CD8-positive, alpha-beta memory T cell (primary cell): ENCODE data around the gene AFF1. TPM values are rescaled to one million over a fixed set of nuclear protein-coding genes. Genes with fewer than 3 reads are reported as not detected.

Source experiments
- CTCF ChIA-PET: fragments of 350-600 bp; sonication (Branson Sonifier 250); formaldehyde crosslinking; loops from one replicate; lab custom pipeline; 2021; ENCODE audit warnings: antibody characterized with exemption; lab: Charles Lee
- POLR2A ChIA-PET: fragments of 350-600 bp; sonication (Branson Sonifier 250); formaldehyde crosslinking; loops from one replicate; lab custom pipeline; 2021; ENCODE audit warnings: antibody characterized with exemption; lab: Charles Lee
- DNase-seq, 5 donors: peaks; one replicate each; pipeline versions ENCODE4 v3.0.0 to v3.0.0-alpha.2; 2020 to 2022; ENCODE audit warnings: mixed read lengths in 1 of 5
- H3K27ac ChIP-seq: one replicate; pipeline ENCODE4 v1.7.0; 2013; ENCODE audit warnings: low read depth, mild to moderate bottlenecking, low read length, moderate library complexity
- H3K27me3 ChIP-seq: 2 replicates; pipeline ENCODE4 v1.7.0; 2013; ENCODE audit warnings: low read length, mild to moderate bottlenecking; ENCODE audit not compliant: insufficient read depth, poor library complexity, severe bottlenecking
- H3K36me3 ChIP-seq: 2 replicates; pipeline ENCODE4 v1.7.0; 2013; ENCODE audit warnings: mild to moderate bottlenecking, low read length, moderate library complexity; ENCODE audit not compliant: insufficient read depth
- H3K4me1 ChIP-seq: 2 replicates; pipeline ENCODE4 v1.7.0; 2013; ENCODE audit warnings: mild to moderate bottlenecking, low read length, moderate library complexity; ENCODE audit not compliant: insufficient read depth
- H3K4me3 ChIP-seq: 2 replicates; pipeline ENCODE4 v1.7.0; 2013; ENCODE audit warnings: mild to moderate bottlenecking, low read length
- H3K9me3 ChIP-seq: 2 replicates; pipeline ENCODE4 v1.7.0; 2013; ENCODE audit warnings: mild to moderate bottlenecking, low read length
- H3K27ac Mint-ChIP-seq, 8 donors: one replicate each; pipeline ENCODE4 v1.8.0; 2020 to 2021; ENCODE audit warnings: mixed read lengths in 8 of 8, mild to moderate bottlenecking in 6 of 8, inconsistent platforms in 3 of 8, moderate library complexity in 3 of 8
- H3K27me3 Mint-ChIP-seq, 2 donors: one replicate each; pipeline ENCODE4 v1.8.0; 2020 to 2021; ENCODE audit warnings: mixed read lengths in 2 of 2, mild to moderate bottlenecking in 1 of 2, moderate library complexity in 1 of 2
- H3K36me3 Mint-ChIP-seq, 3 donors: one replicate each; pipeline ENCODE4 v1.8.0; 2020 to 2021; ENCODE audit warnings: mixed read lengths in 3 of 3, inconsistent platforms in 1 of 3, mild to moderate bottlenecking in 1 of 3
- H3K4me1 Mint-ChIP-seq, 3 donors: one replicate each; pipeline ENCODE4 v1.8.0; 2020 to 2021; ENCODE audit warnings: mixed read lengths in 3 of 3, inconsistent platforms in 1 of 3, mild to moderate bottlenecking in 1 of 3
- H3K4me3 Mint-ChIP-seq, 7 donors: one replicate each; pipeline ENCODE4 v1.8.0; 2020 to 2021; ENCODE audit warnings: mixed read lengths in 7 of 7, mild to moderate bottlenecking in 6 of 7, moderate library complexity in 4 of 7, inconsistent platforms in 2 of 7
- H3K9me3 Mint-ChIP-seq, 5 donors: one replicate each; pipeline ENCODE4 v1.8.0; 2020 to 2022; ENCODE audit warnings: mixed read lengths in 5 of 5, mild to moderate bottlenecking in 3 of 5, moderate library complexity in 2 of 5, inconsistent platforms in 1 of 5
- polyA plus RNA-seq: library from polyadenylated mRNA; unstranded; fragments of 300-500 nt; fragmentation: Illumina TruSeq; gene quantifications from one replicate; pipeline ENCODE4 v1.2.3, GENCODE V29; 2021
- total RNA-seq, 2 experiments: library from RNA; stranded (reverse); gene quantifications; one replicate each; pipeline ENCODE4 v1.2.3, GENCODE V29; 2021

The AFF1 gene
- total and polyA plus RNA-seq, 3 experiments from 2014 or later, result 20.9 to 32.9 (median 29.7) TPM

GRCh38 chr4:87116231-87116630, 181.4 kb downstream of the AFF1 start:
- peaks cover 18 to 28% (median 27%) of the 10 kb centered on the region in 3 donors for H3K4me1 Mint-ChIP-seq
- CTCF ChIA-PET, result interaction anchor here (1.3 to 1.5 kb wide), 2 partner anchors 23 to 194 kb away, joined by 3 to 4 read pairs; no protein-coding TSS in a partner anchor

GRCh38 chr4:87117051-87117731, 182.4 kb downstream of the AFF1 start:
- no peaks in the 10 kb centered on the region for H3K9me3 ChIP-seq
- no peak for DNase-seq
- Mint-ChIP-seq H3K27me3 (no peaks in the 10 kb centered on the region), H3K4me3 (no peak overlapping the region), H3K36me3 (peaks cover 0 to 84% (median 18%) of the 10 kb centered on the region in 3 donors), H3K27ac (peak overlapping the region in 3 of 8 donors; percentile 22 to 51 (median 29)), H3K9me3 (no peaks in the 10 kb centered on the region), H3K4me1 (peaks cover 19 to 32% (median 31%) of the 10 kb centered on the region in 3 donors)
- peaks cover 22% of the 10 kb centered on the region for H3K36me3 ChIP-seq
- CTCF ChIA-PET, result interaction anchor here (0.8 to 1.5 kb wide), 2 partner anchors 13 to 195 kb away, joined by 3 to 4 read pairs; no protein-coding TSS in a partner anchor
- H3K27ac ChIP-seq, result no peak overlapping the region
- H3K4me3 ChIP-seq, result no peak overlapping the region
- POLR2A ChIA-PET, result no interaction called here
- H3K27me3 ChIP-seq, result no peaks in the 10 kb centered on the region
- H3K4me1 ChIP-seq, result no peaks in the 10 kb centered on the region

More at GRCh38 chr4:87116231-87116630, 181.4 kb downstream of the AFF1 start:
- POLR2A ChIA-PET, result no interaction called here
- Histone ChIP-seq H3K27me3 (no peaks in the 10 kb centered on the region), H3K4me3 (no peak overlapping the region), H3K27ac (no peak overlapping the region), H3K36me3 (peaks cover 22% of the 10 kb centered on the region), H3K9me3 (no peaks in the 10 kb centered on the region), H3K4me1 (no peaks in the 10 kb centered on the region)
- H3K27ac Mint-ChIP-seq, result peak overlapping the region in 2 of 8 donors; percentile 51 to 68
- H3K36me3 Mint-ChIP-seq, result peaks cover 0 to 85% (median 15%) of the 10 kb centered on the region in 3 donors
- no peaks in the 10 kb centered on the region for H3K9me3 Mint-ChIP-seq
- H3K27me3 Mint-ChIP-seq, result no peaks in the 10 kb centered on the region
- no peak for DNase-seq
- no peak overlapping the region for H3K4me3 Mint-ChIP-seq

- DNase-seq, result no peak
- H3K4me3 ChIP-seq, result no peak overlapping the region
- Mint-ChIP-seq H3K4me1 (peaks cover 19 to 33% (median 31%) of the 10 kb centered on the region in 3 donors), H3K27me3 (no peaks in the 10 kb centered on the region), H3K27ac (no peak overlapping the region), H3K4me3 (no peak overlapping the region), H3K9me3 (no peaks in the 10 kb centered on the region), H3K36me3 (peaks cover 0 to 85% (median 17%) of the 10 kb centered on the region in 3 donors)
- H3K9me3 ChIP-seq, result no peaks in the 10 kb centered on the region
- CTCF ChIA-PET, result interaction anchor here (0.8 to 2.7 kb wide), 3 partner anchors 12 to 195 kb away, joined by 3 to 10 read pairs (median 3); no protein-coding TSS in a partner anchor
- POLR2A ChIA-PET, result no interaction called here
- no peaks in the 10 kb centered on the region for H3K27me3 ChIP-seq
- peaks cover 18% of the 10 kb centered on the region for H3K36me3 ChIP-seq
- H3K27ac ChIP-seq, result no peak overlapping the region
- no peaks in the 10 kb centered on the region for H3K4me1 ChIP-seq
These were observed 182.9 kb downstream of the AFF1 start for GRCh38 chr4:87117732-87118075.

GRCh38 chr4:87118421-87118820, 183.6 kb downstream of the AFF1 start:
- Histone ChIP-seq H3K36me3 (peaks cover 18% of the 10 kb centered on the region), H3K4me3 (no peak overlapping the region), H3K27ac (no peak overlapping the region), H3K9me3 (no peaks in the 10 kb centered on the region), H3K27me3 (no peaks in the 10 kb centered on the region), H3K4me1 (no peaks in the 10 kb centered on the region)
- Mint-ChIP-seq H3K4me1 (peaks cover 19 to 33% (median 31%) of the 10 kb centered on the region in 3 donors), H3K27ac (peak overlapping the region in 3 of 8 donors; percentile 33 to 72 (median 37)), H3K27me3 (no peaks in the 10 kb centered on the region), H3K9me3 (no peaks in the 10 kb centered on the region), H3K36me3 (peaks cover 0 to 80% (median 17%) of the 10 kb centered on the region in 3 donors), H3K4me3 (no peak overlapping the region)
- DNase-seq, result no peak
- POLR2A ChIA-PET, result no interaction called here
- CTCF ChIA-PET, result interaction anchor here (1.2 to 2.7 kb wide), 2 partner anchors 12 to 196 kb away, joined by 3 to 10 read pairs; no protein-coding TSS in a partner anchor

GRCh38 chr4:87118826-87119225, 184.0 kb downstream of the AFF1 start:
- Histone ChIP-seq H3K27ac (no peak overlapping the region), H3K27me3 (no peaks in the 10 kb centered on the region), H3K36me3 (peaks cover 18% of the 10 kb centered on the region), H3K4me3 (no peak overlapping the region), H3K9me3 (no peaks in the 10 kb centered on the region), H3K4me1 (no peaks in the 10 kb centered on the region)
- POLR2A ChIA-PET, result no interaction called here
- peaks cover 20 to 33% (median 31%) of the 10 kb centered on the region in 3 donors for H3K4me1 Mint-ChIP-seq
- H3K9me3 Mint-ChIP-seq, result no peaks in the 10 kb centered on the region
- peak overlapping the region in 2 of 8 donors; percentile 37 to 72 for H3K27ac Mint-ChIP-seq
- CTCF ChIA-PET, result interaction anchor here (1.2 to 2.7 kb wide), 2 partner anchors 13 to 196 kb away, joined by 3 to 10 read pairs; no protein-coding TSS in a partner anchor
- no peak for DNase-seq
- H3K36me3 Mint-ChIP-seq, result peaks cover 0 to 79% (median 15%) of the 10 kb centered on the region in 3 donors
- H3K27me3 Mint-ChIP-seq, result no peaks in the 10 kb centered on the region
- no peak overlapping the region for H3K4me3 Mint-ChIP-seq

GRCh38 chr4:87120010-87120409, 185.2 kb downstream of the AFF1 start:
- H3K36me3 ChIP-seq, result peaks cover 18% of the 10 kb centered on the region

GRCh38 chr4:87120411-87121162, 185.8 kb downstream of the AFF1 start:
- DNase-seq, result no peak
- no peaks in the 10 kb centered on the region for H3K27me3 ChIP-seq
- POLR2A ChIA-PET, result no interaction called here
- H3K36me3 ChIP-seq, result peaks cover 20% of the 10 kb centered on the region
- no peaks in the 10 kb centered on the region for H3K9me3 ChIP-seq
- no peak overlapping the region for H3K4me3 Mint-ChIP-seq
- H3K27ac ChIP-seq, result no peak overlapping the region
- H3K4me3 ChIP-seq, result no peak overlapping the region
- H3K9me3 Mint-ChIP-seq, result no peaks in the 10 kb centered on the region
- peak overlapping the region in 3 of 8 donors; percentile 4 to 68 (median 60) for H3K27ac Mint-ChIP-seq
- peaks cover 23 to 33% (median 31%) of the 10 kb centered on the region in 3 donors for H3K4me1 Mint-ChIP-seq
- no peaks in the 10 kb centered on the region for H3K27me3 Mint-ChIP-seq
- peaks cover 4 to 80% (median 23%) of the 10 kb centered on the region in 3 donors for H3K36me3 Mint-ChIP-seq
- CTCF ChIA-PET, result interaction anchor here (2.7 kb wide), 1 partner anchor 198 kb away, joined by 10 read pairs; no protein-coding TSS in a partner anchor
- no peaks in the 10 kb centered on the region for H3K4me1 ChIP-seq

More at GRCh38 chr4:87120010-87120409, 185.2 kb downstream of the AFF1 start:
- Mint-ChIP-seq H3K27me3 (no peaks in the 10 kb centered on the region), H3K36me3 (peaks cover 0 to 78% (median 19%) of the 10 kb centered on the region in 3 donors), H3K4me1 (peaks cover 20 to 33% (median 31%) of the 10 kb centered on the region in 3 donors), H3K4me3 (no peak overlapping the region), H3K27ac (peak overlapping the region in 3 of 8 donors; percentile 4 to 72 (median 23)), H3K9me3 (no peaks in the 10 kb centered on the region)
- DNase-seq, result no peak
- H3K27ac ChIP-seq, result no peak overlapping the region
- no peak overlapping the region for H3K4me3 ChIP-seq
- CTCF ChIA-PET, result interaction anchor here (2.7 kb wide), 1 partner anchor 198 kb away, joined by 10 read pairs; no protein-coding TSS in a partner anchor
- no peaks in the 10 kb centered on the region for H3K27me3 ChIP-seq
- POLR2A ChIA-PET, result no interaction called here
- no peaks in the 10 kb centered on the region for H3K9me3 ChIP-seq
- no peaks in the 10 kb centered on the region for H3K4me1 ChIP-seq
